ENCODE measurements around the gene CDCA3. TPM values are rescaled to one million over a fixed set of nuclear protein-coding genes. Genes with fewer than 3 reads are reported as not detected.

CDCA3 gene
- total RNA-seq, 1 donor from 2014 or later: 0.71 TPM

DNA sequence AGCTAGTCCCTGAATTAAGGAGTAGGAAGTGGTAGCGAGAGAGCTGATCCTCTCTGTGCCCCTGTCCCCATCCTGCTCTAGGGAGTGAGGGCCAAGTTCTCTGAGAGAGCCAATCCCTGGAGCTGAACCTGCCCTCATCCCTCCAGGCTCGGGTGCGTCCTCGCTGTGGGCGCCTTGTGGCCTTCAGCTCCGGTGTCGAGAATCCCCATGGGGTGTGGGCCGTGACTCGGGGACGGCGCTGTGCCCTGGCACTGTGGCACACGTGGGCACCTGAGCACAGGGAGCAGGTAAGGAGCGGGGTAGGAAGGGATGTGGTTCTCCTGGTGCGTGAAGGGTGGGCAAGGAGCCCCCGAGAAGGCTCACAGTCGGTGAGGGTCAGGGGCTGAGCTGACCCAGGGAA, 12.2 kb downstream of the CDCA3 start:
- no peak for ATAC-seq
- intact Hi-C loops (cut with DNase I): no loop called here
- no peak for DNase-seq (ENCODE audit: low spot score)

DNA sequence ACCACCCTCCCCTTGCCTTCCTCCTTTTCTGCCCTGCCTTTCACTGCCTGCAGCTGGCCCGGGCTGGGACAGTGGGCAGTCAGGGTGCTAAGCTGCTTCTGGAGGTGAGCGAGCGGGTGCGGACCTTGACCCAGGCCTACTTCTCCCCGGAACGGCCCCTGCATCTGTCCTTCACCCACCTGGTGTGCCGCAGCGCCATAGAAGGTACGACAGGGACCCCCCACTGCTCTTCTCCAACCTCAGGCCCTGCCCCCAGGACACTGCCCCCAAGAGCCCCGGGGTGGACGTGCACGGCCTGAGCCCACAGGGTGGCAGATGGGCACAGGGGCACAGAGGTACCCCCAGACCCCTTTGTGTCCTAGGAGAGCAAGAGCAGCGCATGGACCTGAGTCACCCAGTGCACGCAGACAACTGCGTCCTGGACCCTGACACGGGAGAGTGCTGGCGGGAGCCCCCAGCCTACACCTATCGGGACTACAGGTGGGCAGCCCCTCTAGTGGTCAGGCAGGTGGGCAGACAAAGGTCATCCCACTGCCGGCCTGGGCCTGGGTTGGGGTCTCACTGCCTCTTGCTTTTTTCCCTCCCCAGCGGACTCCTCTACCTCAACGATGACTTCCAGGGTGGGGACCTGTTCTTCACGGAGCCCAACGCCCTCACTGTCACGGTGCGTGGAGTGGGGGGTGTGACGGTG, 13.6 kb downstream of the CDCA3 start:
- intact Hi-C loops (cut with DNase I): no loop called here
- DNase-seq (ENCODE audit: low spot score): no peak

DNA sequence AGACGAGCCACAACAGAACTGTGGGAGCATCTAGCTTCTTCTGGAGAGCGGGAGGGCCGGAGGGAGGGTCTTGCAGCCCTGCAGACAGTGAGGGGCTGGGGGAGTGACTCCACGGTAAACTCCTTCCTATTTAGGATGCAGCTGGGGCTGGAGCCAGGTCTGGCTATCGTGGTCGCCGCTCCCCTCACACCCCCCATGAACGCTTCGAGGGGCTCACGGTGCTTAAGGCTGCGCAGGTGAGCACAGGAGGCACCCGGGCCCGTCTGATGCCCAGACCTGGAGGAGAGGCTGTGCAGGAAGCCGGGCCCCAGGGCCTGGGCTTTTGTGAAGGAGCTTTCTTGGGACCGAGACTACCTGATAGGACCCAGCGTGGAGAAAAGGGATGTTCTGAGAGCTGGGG, 14.2 kb downstream of the CDCA3 start:
- ATAC-seq (no peak), DNase-seq (ENCODE audit: low spot score) (no peak)
- intact Hi-C loops (cut with DNase I): no loop called here

More for the DNA sequence above, 13.6 kb downstream of the CDCA3 start:
- no peak for ATAC-seq

GRCh38 chr12:6834873-6835272, 16.2 kb downstream of the CDCA3 start:
- DNase-seq (ENCODE audit: low spot score): no peak
- no peak for ATAC-seq
- intact Hi-C loops (cut with DNase I): no loop called here

GRCh38 chr12:6834254-6834653, 16.8 kb downstream of the CDCA3 start:
- ATAC-seq (no peak), DNase-seq (ENCODE audit: low spot score) (no peak)
- intact Hi-C loops (cut with DNase I): no loop called here

DNA sequence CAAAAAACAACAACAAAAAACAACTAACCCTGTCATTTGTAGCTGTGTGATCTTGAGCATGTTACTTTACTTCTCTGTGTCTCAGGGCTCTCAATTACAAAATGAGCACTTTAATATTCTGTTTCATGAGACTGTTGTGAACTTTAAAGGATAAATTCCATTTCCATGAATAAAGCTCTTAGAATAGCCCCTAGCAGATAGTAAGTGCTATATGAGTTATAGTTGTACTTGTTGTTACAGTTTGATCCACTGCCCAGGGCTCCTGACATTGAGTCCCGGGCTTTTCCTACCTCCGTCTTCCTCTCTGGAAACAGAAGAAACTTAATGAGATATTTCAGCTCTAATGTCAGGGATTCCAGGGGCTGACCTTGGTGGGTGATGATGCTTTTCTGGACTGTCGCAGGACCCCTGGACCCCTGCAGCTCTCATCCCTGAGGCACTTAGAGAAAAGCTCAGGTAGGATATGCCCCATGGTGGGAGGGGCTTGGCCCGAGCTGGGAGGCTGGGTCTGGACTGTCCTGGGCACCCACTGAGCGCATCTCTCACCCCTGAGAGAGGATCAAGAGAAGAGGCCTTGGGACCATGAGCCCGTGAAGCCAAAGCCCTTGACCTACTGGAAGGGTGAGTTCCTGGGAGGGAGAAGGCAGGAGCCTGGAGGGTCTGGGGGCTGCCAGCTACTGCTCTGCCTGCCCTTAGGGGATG, 17.7 kb downstream of the CDCA3 start:
- no peak for ATAC-seq
- no peak for DNase-seq (ENCODE audit: low spot score)
- intact Hi-C loops (cut with DNase I): no loop called here

DNA sequence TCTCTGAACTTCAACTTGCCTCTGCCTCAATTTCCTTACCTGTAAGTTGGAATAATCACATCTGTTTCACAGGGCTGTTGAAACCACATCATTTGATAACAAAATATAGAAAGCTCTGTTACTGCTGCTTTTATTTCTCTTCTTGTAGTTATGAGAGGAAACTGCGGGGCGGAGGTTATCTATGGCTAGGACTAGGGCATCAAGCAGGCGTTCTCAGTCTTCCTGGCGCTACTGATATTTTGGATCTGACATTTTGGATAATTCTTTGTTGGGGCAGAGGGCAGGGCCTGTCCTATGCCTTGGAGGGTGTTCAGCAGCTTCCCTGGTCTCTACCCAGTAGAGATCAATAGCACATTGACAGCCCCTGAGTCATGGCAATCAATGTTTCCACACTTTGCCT, 19.0 kb downstream of the CDCA3 start:
- DNase-seq (ENCODE audit: low spot score): no peak
- intact Hi-C loops (cut with DNase I): no loop called here
- no peak for ATAC-seq

GRCh38 chr12:6831450-6831995, 19.6 kb downstream of the CDCA3 start:
- DNase-seq (ENCODE audit: low spot score) (no peak), ATAC-seq (no peak)
- intact Hi-C loops (cut with DNase I): no loop called here

GRCh38 chr12:6830999-6831398, 20.1 kb downstream of the CDCA3 start:
- DNase-seq (ENCODE audit: low spot score) (no peak), ATAC-seq (no peak)
- intact Hi-C loops (cut with DNase I): no loop called here

GRCh38 chr12:6830286-6830890, 20.7 kb downstream of the CDCA3 start:
- ATAC-seq: no peak
- intact Hi-C loops (cut with DNase I): no loop called here
- DNase-seq (ENCODE audit: low spot score): no peak

GRCh38 chr12:6829536-6830220, 21.4 kb downstream of the CDCA3 start:
- intact Hi-C loops (cut with DNase I): loop anchor here (10.0 kb wide), 1 partner anchor 75 kb away; the partner anchor contains the start of gene MLF2
- DNase-seq (ENCODE audit: low spot score) (no peak), ATAC-seq (no peak)

DNA sequence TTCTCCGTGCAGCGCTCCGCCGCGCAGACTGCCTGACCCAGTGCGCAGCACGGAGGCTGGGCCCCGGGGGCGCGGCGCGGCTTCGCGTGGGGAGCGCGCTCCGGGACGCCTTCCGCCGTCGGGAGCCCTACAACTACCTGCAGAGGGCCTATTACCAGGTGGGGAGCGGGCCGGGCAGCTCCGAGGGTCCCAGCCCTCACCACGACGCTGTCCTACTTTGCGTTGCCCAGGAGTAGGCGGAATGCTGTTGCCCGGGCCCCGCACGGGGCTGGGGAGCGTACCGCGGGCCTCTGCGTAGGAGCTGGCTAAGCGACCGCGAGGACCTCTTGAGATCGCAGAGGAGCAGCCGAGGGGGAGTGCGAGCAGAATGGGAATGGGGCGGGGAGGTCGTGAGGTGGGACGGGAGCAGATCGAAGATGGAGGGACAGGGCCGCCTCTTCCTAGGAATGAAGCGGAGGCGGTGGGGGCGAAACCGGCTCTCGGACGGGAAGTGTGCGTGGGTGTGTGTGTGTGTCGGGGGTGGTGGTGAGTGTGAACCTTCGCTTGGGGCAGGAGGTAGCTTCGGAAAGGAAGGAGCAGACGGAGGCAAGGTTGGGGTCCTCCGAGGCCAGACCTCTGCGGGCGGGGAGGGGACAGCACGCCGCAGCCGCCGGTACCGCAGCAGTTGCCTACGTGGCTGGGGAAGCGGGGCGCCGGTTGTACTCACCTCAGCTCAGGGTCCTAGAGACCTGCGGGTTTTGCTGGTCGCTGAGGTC, 22.1 kb downstream of the CDCA3 start:
- no peak for DNase-seq (ENCODE audit: low spot score)
- intact Hi-C loops (cut with DNase I): loop anchor here (10.0 kb wide), 1 partner anchor 74 kb away; the partner anchor contains the start of gene MLF2
- ATAC-seq: peak; percentile 23

- intact Hi-C loops (cut with DNase I): loop anchor here (10.0 kb wide), 1 partner anchor 73 kb away; the partner anchor contains the start of gene MLF2
- peak; percentile 18 for ATAC-seq
- no peak for DNase-seq (ENCODE audit: low spot score)
These were observed 22.9 kb downstream of the CDCA3 start, which contains the start of gene P3H3 for GRCh38 chr12:6827982-6828780. P3H3 (plus strand) TSS chr12:6828407; CDS start chr12:6828441, 34 bp downstream.

GRCh38 chr12:6827437-6827911, 23.6 kb downstream of the CDCA3 start:
- intact Hi-C loops (cut with DNase I): loop anchor here (10.0 kb wide), 1 partner anchor 73 kb away; the partner anchor contains the start of gene MLF2
- DNase-seq (ENCODE audit: low spot score): peak; percentile 93
- ATAC-seq: peak; percentile 81

- ATAC-seq (no peak), DNase-seq (ENCODE audit: low spot score) (no peak)
- intact Hi-C loops (cut with DNase I): loop anchor here (10.0 kb wide), 1 partner anchor 72 kb away; the partner anchor contains the start of gene MLF2
These were observed 24.2 kb downstream of the CDCA3 start for GRCh38 chr12:6826734-6827436.

GRCh38 chr12:6826125-6826733, 24.9 kb downstream of the CDCA3 start:
- intact Hi-C loops (cut with DNase I): loop anchor here (10.0 kb wide), 1 partner anchor 71 kb away; the partner anchor contains the start of gene MLF2
- no peak for ATAC-seq
- DNase-seq (ENCODE audit: low spot score): no peak

All from sciatic nerve (tissue), 2 donors.